Endothelial cell of umbilical vein (primary cell): ENCODE data around the gene ARHGAP42.

Experiments
- CTCF ChIP-seq, 2 donors: IDR thresholded peaks; 1 replicate in 1 of 2; 2 replicates in 1 of 2; pipeline ENCODE4 v1.5.1; 2011; ENCODE audit warnings: low read length in 2 of 2, mild to moderate bottlenecking in 2 of 2, moderate library complexity in 2 of 2, control low read depth in 1 of 2, inconsistent platforms in 1 of 2, low read depth in 1 of 2; ENCODE audit not compliant: insufficient read depth in 1 of 2; ENCODE audit errors: extremely low read depth in 1 of 2
- EZH2 ChIP-seq: IDR thresholded peaks from 2 replicates; pipeline ENCODE4 v1.6.1; 2012; ENCODE audit warnings: borderline replicate concordance, low read depth, mild to moderate bottlenecking, moderate library complexity, low read length, inconsistent platforms; ENCODE audit not compliant: severe bottlenecking
- FOS ChIP-seq: IDR thresholded peaks from 2 replicates; pipeline ENCODE4 v1.6.1; 2011; ENCODE audit warnings: mild to moderate bottlenecking, low read length, moderate library complexity, borderline replicate concordance; ENCODE audit not compliant: insufficient read depth
- JUN ChIP-seq: IDR thresholded peaks from 2 replicates; pipeline ENCODE4 v1.6.1; 2011; ENCODE audit warnings: borderline replicate concordance, low read depth; ENCODE audit not compliant: insufficient read length, insufficient read depth
- MAX ChIP-seq: IDR thresholded peaks from 2 replicates; pipeline ENCODE4 v1.6.1; 2011; ENCODE audit not compliant: insufficient read depth, insufficient read length
- MYC ChIP-seq: IDR thresholded peaks from one replicate; pipeline ENCODE4 v1.6.1; 2011; ENCODE audit warnings: mild to moderate bottlenecking, low read depth, low read length
- POLR2A ChIP-seq: IDR thresholded peaks from 2 replicates; pipeline ENCODE4 v1.6.1; 2012; ENCODE audit warnings: low read depth, mild to moderate bottlenecking, control low read depth, low read length
- POLR2AphosphoS5 ChIP-seq: IDR thresholded peaks from 2 replicates; pipeline ENCODE4 v1.6.1; 2012; ENCODE audit warnings: low read depth, mild to moderate bottlenecking, control low read depth, low read length, moderate library complexity; ENCODE audit not compliant: insufficient read depth

- TF ChIP-seq POLR2A (no peak), CTCF (IDR thresholded peaks at IDR 0.05; ENCODE audit: extremely low read depth in 1 of 2, insufficient read depth in 1 of 2, low read depth in 1 of 2, low read length in 2 of 2) (no peak), EZH2 (no peak), POLR2AphosphoS5 (no peak), MYC (no peak), JUN (no peak), MAX (no peak), FOS (no peak)
Measured at GRCh38 chr11:100681064-100681502, 6.0 kb upstream of the ARHGAP42 start.
